KBM-7 (cell line): Measurements from ENCODE around the gene SRGAP2C.
"Not testable (repeated sequence)": the region's sequence is repeated elsewhere in the genome, so short reads cannot be mapped to it uniquely, and the experiment has no call there.

Source experiments
- DNase-seq: peaks from one replicate; pipeline ENCODE4 v3.0.0-alpha.2; 2015
- in situ Hi-C: fragments of 300-500 bp; cut with MboI; formaldehyde crosslinking; loops from 2 replicates; pipeline ENCODE4 v1.14.3; 2020; ENCODE audit warnings: low sequenced_read_pairs, low pct_unique_long_range_greater_than_20kb, mixed read lengths

The SRGAP2C gene

DNA sequence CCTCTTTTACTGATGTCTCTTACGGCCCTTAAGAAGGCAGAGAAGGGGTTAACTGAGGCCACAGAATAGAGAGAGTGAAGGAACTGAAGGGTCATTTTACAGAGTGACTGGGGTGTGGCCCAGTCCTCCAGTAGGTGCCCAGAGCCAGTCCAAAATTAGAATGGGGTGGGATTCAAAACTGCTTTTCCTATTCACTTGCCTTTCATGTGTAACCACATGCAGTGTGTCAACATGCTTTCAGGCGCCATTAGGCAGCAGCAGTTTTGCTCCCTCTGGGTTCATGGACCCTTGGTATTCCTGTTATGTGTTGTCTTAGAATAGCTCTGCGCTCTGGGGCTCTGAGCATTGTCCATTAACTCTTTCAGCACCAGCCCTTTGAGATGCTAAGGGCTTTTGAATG lies 123.0 kb downstream of the SRGAP2C start:
- DNase-seq, in situ Hi-C loops: not testable (repeated sequence)

DNA sequence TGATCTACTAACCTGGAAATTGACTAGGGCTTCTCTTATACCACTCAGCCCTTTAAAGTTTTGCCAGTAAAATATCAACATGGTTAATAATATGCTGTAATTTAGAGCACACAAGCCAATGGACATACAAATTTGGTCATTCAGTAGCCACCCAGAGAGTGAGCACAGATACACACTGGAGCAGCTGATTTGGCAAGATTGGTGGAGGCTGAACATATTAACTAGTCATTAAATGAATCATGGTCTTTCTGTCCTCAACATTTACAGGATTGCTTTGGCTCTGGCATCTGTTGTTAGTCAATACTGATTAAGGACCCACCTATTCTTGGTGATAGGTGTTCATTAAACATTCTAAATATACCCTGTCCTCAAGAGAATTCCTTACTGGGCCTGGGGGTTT lies 130.7 kb downstream of the SRGAP2C start:
- in situ Hi-C loops, DNase-seq: not testable (repeated sequence)

DNA sequence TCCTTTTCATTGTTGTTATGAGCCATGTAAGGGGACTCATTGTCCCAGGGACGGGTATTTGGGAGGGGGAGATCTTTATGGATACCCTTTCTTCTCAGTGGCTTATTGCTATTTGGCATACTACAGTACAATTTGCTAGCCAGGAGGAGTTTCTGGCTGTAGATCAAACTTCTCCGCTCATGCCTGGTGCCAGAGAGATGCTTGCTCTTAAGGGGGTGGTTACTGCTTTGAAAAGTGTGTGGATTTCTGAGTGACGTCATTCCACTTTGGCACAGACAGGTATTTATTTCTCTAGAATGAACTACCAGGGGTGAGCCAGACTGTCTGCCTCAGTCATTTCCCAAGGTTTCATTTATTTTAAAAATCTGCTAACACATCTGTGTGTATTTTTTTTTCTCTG lies 131.3 kb downstream of the SRGAP2C start:
- DNase-seq, in situ Hi-C loops: not testable (repeated sequence)

DNA sequence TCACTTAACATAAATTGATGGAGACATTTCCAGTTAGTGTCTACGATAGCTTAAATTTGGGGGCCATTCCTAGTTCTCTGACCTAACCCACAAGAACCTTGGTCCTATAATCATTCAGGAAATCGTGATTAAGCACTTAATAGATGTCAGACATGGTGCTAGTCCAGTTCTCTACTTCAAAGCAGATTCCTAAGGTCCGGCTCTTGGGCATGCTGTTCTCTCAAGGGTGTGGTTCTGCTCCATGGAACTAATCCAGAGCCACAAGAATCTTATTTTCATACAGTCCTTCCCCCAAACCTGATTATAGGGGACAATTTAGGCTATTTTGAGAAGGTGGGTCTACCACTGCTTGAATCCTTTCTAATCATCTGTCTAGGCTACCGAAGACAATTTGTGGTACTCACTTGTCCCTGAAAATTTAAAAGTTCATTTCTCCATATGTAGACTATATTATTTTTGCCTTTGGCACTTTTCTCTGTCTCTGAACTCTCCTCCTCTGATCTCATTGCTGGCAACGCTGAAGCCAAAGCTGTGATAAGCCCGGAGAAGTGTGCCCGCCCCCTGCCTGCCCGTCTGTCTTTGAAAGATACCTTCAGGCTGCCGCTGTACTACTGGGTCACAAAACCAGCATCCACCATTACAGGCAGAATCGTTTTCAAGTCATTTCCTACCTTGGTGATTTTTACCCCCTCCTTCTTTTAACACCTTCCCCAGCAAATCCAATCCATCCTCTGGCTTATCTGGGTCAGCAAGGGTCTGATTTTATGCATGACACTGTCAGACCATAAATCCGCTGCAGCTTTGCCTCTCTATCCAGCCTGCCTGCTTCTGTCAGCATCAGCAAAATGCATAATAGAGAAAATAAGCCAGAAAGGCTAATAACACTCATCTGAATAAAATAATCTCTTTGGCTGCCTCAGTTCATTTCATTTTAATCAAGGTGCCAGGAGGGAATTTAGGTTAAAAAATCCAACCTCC lies 133.0 kb downstream of the SRGAP2C start:
- DNase-seq, in situ Hi-C loops: not testable (repeated sequence)

DNA sequence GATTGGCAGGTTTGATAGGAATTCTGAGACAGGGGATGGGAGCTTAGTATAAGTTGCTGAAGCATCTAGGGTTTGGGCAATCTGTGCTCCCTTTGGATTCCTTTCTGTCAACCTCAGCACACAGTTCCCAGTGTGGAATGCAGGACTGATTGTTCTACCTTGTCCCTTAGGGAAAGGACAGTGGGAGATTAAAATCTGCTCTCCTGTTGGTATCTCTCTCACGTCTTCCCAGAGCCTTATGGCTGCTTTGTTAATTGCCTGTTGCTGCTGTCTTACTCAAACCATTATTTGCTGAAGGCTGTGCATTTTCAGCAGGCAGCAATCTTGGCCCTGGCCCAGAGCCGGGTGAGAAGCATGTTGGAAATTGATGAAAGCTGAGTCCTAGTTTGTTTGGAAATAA lies 133.9 kb downstream of the SRGAP2C start:
- in situ Hi-C loops, DNase-seq: not testable (repeated sequence)

DNA sequence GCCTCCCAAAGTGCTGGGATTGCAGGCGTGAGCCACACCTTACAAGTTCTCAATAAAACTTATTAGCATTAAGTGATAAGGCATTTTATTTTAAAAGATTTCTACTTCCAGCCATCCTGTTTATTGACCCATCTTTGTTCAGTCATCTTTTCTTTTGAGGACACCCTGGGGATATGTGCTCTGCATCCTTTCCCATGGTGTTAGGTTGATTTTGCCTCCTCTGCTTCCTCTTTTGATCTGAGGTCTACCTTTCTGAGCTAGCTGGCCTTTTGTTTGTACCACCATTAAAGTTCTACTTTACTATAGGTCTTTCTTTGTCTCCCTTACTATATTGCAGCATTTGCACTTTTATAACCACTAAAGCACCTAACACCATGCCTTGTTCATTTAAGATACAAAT lies 136.9 kb downstream of the SRGAP2C start:
- in situ Hi-C loops, DNase-seq: not testable (repeated sequence)

DNA sequence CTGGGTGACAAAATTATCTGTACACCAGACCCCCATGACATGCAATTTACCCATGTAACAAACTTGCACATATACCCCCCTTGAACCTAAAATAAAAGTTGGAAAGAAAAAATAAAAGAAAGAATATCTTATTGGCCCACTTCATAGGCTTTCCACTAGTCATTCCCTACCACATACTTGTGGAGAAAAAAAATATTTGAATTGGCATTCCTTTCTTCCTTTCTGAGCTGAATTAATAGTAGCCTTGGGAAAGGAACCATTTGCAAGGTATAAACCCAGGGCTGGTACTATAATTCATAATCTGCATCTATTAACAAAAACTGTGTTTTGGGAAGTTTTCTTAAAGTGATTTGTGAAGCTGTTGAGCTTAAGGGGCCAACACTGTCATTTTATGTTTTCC lies 140.0 kb downstream of the SRGAP2C start:
- in situ Hi-C loops, DNase-seq: not testable (repeated sequence)

DNA sequence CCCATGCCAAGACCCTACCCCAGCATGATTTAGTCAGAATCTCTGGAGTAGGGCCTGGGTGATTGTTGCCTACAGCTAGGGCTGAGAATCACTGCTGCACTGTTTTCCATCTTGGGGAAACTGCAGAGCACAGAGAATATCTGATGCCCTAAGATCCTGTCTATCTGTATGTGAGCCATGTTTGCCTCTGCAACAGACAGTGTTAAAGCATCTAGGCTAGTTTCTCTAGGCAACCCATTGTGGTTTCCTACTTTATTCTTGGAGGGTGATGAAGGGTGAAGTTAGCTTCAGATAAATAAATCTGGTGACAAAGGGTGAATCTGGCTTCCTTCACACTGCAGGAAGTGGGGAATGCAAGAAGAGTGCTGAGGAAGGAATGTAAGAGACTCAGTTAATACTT lies 147.4 kb downstream of the SRGAP2C start:
- DNase-seq, in situ Hi-C loops: not testable (repeated sequence)

DNA sequence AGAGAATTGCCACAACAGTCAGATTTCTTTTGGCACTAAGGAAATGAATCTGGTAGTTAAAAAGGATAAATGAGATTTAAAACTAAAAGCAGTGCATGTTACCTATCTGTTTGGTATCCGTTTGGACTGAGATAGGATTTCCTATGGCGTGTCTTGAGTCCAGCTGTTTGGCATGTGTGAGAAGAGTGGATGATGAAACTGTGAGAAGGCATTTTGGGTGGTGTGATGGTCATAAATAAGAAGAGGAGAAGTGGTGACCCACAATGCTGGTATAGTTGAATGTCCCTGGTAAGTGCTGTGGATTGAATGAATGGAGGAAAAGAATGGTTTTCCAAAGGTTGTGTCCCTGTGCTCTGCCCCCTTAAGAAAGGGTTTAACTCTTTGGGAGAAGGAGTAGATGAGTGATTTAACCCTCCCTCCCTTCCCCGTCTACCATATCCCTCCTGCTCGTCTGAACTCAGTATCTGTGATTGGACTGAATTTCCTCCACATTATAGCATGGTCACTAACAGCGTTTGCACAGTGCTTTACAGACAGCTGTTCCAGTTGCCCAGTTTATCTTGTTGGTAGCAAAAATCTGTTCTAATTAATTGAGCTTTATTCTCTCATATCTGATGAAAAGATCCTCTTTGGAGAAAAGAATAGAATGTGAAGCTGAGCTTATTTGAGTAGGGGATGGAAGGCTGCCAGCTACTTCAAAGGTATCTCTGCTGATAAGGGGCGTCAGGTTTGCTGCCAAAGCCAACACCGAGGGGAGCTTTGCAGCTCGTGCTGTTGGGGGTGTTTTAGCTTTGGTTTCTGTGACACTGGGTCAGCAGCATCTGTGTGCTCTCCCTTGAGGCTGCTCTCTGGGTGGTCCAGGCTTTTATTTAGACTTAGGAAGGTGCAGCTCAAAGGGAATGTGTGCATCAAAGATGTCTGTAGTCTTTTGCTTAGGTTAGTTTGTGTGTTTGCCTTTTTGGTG lies 148.1 kb downstream of the SRGAP2C start:
- in situ Hi-C loops, DNase-seq: not testable (repeated sequence)

DNA sequence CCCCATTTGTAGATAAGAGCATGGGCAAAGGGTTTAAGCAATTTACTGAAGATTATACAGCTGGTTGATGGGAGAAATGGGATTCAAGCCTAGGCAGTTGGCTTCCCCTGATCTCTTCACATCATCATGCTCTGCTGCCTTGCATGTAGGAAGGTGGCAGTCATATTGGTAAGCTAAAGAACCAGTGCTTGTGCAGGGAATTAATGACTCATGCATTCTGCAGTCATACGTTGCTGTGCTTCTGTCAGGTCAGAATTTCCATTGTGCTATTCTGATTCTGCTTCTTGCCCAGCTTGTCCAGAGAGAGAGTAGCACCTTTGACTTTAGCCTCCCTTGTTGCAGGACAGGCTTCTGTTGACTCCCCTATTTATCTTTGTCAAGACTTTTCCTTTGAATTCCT lies 153.2 kb downstream of the SRGAP2C start:
- DNase-seq, in situ Hi-C loops: not testable (repeated sequence)

DNA sequence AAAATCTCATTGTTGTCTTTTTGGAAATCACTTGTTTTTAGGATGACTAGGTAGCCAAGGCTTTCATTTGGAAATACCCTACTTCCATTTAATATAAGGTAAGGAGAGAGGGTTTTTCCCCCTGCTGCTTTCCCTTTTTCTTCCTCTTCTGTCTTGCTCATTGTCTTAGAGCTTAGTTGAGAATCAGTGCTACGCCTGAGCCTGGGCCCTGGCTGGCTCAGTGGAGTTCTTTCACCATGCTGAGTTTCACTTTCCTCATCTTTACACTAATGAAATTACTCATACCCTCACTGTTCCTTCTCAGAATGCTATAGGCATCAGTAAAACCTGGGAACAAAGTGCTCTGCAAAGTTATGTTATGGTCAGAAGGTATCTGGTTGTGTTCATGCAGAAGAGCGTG lies 154.8 kb downstream of the SRGAP2C start:
- in situ Hi-C loops, DNase-seq: not testable (repeated sequence)

DNA sequence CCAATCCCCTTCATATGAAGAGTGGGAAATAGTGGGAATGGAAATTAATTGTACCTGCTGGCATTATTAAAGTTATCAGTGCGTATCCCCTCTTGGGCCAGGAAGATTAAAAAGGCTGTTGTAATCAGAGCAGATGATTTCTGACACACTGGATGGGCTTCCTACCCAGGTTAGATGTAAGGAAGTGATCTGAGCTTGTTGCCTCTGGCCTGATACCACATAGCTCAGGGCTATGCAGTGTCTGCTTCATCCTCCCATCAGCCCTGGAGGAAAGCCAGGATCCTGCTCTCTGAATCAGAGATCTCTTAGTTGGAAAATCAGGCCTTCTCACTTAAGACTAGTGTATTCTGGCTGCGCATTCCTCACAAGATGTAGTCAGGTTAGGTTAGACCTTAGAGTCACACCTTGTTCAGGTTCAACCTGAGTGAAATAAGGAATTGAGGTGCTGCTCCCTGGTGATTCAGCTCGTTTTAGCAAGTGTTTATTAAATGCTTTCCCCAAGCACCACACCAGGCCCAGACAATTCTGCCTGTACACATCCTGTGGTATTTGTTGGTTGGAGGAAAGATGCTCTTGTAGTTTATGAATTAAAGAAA lies 158.6 kb downstream of the SRGAP2C start:
- in situ Hi-C loops, DNase-seq: not testable (repeated sequence)

DNA sequence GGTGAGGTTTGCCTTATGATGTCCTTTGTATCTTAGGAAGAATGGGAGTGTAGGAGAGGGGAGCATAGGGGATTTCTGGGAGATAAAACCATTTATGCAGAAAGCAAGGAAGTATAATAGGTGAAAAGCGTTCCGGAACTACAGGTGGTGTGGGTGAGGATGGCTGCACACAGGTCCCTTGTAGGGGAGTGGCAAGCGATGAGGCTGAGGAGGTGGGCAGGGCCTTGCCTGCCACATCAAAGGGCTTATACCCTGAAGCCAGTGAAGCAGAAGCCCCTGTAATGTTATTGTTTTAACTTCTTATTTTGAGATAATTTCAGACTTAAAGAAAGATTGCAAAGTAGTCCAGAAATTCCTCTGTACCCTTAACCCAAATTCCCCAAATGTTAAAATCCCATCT lies 159.6 kb downstream of the SRGAP2C start:
- in situ Hi-C loops, DNase-seq: not testable (repeated sequence)

DNA sequence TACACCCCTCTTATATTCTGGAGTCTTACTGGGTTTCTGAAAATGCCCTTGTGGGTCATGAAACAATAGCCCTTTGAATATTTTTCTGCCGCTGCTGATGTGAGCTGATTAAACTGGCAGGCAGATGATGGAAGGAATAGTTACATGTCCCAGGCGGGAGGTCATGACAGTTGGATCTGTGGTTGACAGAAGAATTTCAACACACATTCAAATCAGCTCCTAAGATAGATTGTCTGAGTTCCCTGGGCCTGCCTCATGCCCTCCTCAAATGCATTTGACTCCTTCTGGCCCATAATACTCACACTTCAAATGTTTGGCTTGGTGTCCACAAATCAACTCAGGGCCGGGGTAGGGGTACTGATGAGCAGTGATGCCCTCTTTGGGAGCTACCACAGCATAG lies 161.9 kb downstream of the SRGAP2C start:
- DNase-seq, in situ Hi-C loops: not testable (repeated sequence)

DNA sequence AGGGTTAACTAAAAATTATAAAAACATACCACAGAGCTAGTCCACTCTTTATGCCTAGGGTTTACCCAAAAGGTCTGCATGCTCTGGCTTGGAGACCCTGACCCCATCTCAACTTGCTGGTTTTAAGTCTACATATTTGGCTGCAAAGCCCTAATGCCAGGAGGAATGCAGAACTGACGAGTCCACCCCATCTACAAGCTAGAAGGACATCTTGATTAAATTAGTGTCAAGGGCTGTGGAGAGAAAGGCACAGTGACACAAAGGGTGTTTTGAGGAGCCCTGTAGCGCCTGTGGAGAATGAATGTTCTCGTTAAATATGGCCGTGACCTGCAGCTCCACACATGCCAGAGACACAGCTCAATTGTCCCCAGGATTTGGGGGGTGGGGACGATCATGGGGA lies 162.7 kb downstream of the SRGAP2C start:
- DNase-seq, in situ Hi-C loops: not testable (repeated sequence)

DNA sequence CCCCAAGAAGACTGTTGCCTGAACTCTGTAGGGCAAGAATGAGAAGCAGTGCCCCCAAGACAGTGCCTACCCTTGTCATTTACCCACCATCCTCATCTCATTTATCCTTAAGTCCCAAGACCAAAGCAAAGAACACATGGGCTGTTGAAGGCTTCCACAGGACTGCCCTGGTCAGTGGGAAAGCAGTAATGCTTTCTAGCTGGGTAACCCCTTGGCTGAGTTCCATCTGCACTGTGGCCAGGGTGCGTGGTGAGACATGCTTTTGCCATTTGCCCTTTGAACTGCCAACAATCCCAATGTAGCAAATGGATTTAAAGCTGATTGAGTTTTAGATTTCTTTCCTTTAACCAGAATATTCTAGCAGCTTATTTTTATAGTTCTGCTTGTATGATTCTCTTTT lies 163.3 kb downstream of the SRGAP2C start:
- DNase-seq, in situ Hi-C loops: not testable (repeated sequence)

DNA sequence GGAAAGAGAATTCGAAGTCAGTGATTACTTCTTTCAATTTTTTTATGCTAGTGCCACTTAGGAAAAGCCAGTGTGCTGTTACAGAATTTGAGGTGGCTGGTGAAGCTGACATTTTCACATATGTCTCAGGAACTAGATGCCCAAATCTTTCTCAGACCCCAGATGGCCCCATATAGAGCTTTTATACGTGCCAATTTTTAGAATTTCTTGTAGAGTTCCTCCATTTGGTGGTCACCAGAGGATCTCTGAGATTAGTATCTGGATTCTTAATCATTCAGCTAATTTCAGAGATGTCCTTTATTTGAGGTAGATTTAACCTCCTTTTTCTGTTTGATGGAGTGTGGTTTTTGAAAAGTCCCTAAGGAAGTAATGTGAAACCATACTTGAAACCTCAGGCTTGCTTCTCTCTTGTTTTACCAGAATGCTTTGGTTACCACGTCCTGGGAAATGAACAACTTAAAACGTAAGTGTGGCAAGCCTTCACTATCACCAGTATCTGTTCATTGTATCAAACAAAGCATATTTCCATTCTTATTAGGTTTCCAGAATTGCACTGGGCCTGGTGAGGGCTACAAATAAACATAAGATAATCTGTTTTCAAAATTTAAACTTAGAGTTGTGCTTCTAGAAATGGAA lies 164.7 kb downstream of the SRGAP2C start:
- in situ Hi-C loops, DNase-seq: not testable (repeated sequence)

DNA sequence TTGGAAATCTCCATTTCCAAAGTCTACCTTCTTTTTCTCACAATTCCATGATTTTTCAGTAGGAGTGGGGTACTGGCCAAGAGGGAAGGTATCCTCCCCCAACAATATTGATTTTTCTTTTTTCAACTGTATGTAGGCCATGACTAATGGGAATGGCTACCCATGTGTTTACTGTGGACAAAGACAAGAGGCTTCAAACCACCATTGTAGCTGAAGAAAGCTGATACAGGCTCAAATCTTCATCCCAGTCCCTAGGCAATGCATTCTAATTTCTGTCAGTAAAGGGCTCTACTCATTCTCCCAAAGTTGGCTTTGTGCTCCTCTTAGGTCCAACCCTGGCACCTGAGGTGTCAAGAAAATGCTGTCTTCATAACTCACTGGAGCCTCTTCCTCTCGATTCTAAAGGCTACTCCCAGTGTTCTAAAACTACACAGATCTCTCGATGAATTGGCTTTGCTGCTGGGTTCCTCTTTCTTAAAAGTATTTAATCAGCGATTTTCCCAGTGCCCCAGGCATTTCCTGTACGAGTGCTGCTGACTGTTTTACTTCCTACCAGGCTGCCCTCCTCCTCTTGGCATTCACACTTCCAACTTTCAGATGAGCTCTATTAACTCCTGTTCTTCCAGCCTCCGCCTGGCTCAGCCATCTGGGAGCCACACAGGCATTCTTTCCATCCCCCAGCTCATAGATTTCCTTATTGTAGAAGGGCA lies 171.1 kb downstream of the SRGAP2C start:
- in situ Hi-C loops, DNase-seq: not testable (repeated sequence)
